A673 (cell line): ENCODE results near the gene ZNF415. TPM values are rescaled to one million over a fixed set of nuclear protein-coding genes. Genes with fewer than 3 reads are reported as not detected.
A peak's percentile ranks its signal among the peaks of the same experiment; 100 is the strongest.
"Not testable (repeated sequence)": the region's sequence is repeated elsewhere in the genome, so short reads cannot be mapped to it uniquely, and the experiment has no call there.

Experiments used
- BruUV-seq: library from RNA; stranded (reverse); fragments of 400-500 nt; replicated peaks from 2 replicates; lab custom pipeline; 2021; lab: Mats Ljungman, UMichigan
- CTCF ChIA-PET: fragments of 300-600 bp; sonication (Branson Sonifier 250); formaldehyde crosslinking; loops from one replicate; lab custom pipeline; 2022; ENCODE audit warnings: antibody characterized with exemption; lab: Charles Lee
- POLR2A ChIA-PET: fragments of 300-600 bp; sonication (Branson Sonifier 250); formaldehyde crosslinking; loops from one replicate; lab custom pipeline; 2022; ENCODE audit warnings: antibody characterized with exemption; ENCODE audit not compliant: low non-redundant PET; lab: Charles Lee
- DNase-seq: peaks from one replicate; pipeline ENCODE4 v3.0.0-alpha.2; 2015; ENCODE audit warnings: low spot score
- H3K27ac ChIP-seq: fragments of 200-600 bp; sonication (generic); 2 replicates; pipeline ENCODE4 v1.5.1; 2016; ENCODE audit warnings: mixed run types, low read depth, mild to moderate bottlenecking, mixed read lengths, antibody characterized with exemption, low read length; ENCODE audit not compliant: poor library complexity, severe bottlenecking
- H3K27me3 ChIP-seq: fragments of 200-600 bp; sonication (generic); replicated peaks from 2 replicates; pipeline ENCODE4 v1.6.1; 2017; ENCODE audit warnings: mixed run types, low read depth, mild to moderate bottlenecking, mixed read lengths, antibody characterized with exemption, low read length; ENCODE audit not compliant: insufficient read depth, poor library complexity
- H3K36me3 ChIP-seq: fragments of 200-600 bp; sonication (generic); 2 replicates; pipeline ENCODE4 v1.6.1; 2016; ENCODE audit warnings: mixed run types, mild to moderate bottlenecking, mixed read lengths, antibody characterized with exemption, low read length; ENCODE audit not compliant: insufficient read depth, poor library complexity, severe bottlenecking
- H3K4me1 ChIP-seq: fragments of 200-600 bp; sonication (generic); 2 replicates; pipeline ENCODE4 v1.6.1; 2017; ENCODE audit warnings: mixed run types, mild to moderate bottlenecking, mixed read lengths, antibody characterized with exemption, low read length; ENCODE audit not compliant: insufficient read depth, poor library complexity, severe bottlenecking
- H3K4me3 ChIP-seq: fragments of 200-600 bp; sonication (generic); 2 replicates; pipeline ENCODE4 v1.5.1; 2016; ENCODE audit warnings: low read depth, mixed run types, mild to moderate bottlenecking, mixed read lengths, low read length; ENCODE audit not compliant: poor library complexity, severe bottlenecking
- H3K9me3 ChIP-seq: fragments of 200-600 bp; sonication (generic); 2 replicates; pipeline ENCODE4 v1.6.1; 2016; ENCODE audit warnings: mixed run types, low read depth, mild to moderate bottlenecking, mixed read lengths, antibody characterized with exemption, low read length; ENCODE audit not compliant: poor library complexity, severe bottlenecking
- EZH2 ChIP-seq: fragments of 200-600 bp; sonication (generic); IDR thresholded peaks from 2 replicates; pipeline ENCODE4 v1.6.1; 2017; ENCODE audit warnings: borderline replicate concordance, low read depth, mild to moderate bottlenecking, mixed read lengths, antibody characterized with exemption, low read length; ENCODE audit not compliant: poor library complexity, severe bottlenecking
- intact Hi-C: fragments of 100-400 bp; cut with micrococcal nuclease; formaldehyde crosslinking; loops from one replicate; pipeline ENCODE4 v1.10.0; 2022; ENCODE audit not compliant: unreplicated experiment
- total RNA-seq: library from RNA; stranded (reverse); gene quantifications from 2 replicates; pipeline ENCODE4 v1.2.3, GENCODE V29; 2021
- TF ChIP-seq, protein P1 (sequence below): fragments of 300-800, 200-600 bp; sonication (generic); conservative IDR thresholded peaks from 2 replicates; pipeline ENCODE4 v1.5.1; 2017; ENCODE audit warnings: low read depth, mild to moderate bottlenecking, antibody characterized with exemption, low read length, moderate library complexity, mixed read lengths

Gene ZNF415
- total RNA-seq, 1 experiment from 2014 or later: 1.7 TPM

DNA sequence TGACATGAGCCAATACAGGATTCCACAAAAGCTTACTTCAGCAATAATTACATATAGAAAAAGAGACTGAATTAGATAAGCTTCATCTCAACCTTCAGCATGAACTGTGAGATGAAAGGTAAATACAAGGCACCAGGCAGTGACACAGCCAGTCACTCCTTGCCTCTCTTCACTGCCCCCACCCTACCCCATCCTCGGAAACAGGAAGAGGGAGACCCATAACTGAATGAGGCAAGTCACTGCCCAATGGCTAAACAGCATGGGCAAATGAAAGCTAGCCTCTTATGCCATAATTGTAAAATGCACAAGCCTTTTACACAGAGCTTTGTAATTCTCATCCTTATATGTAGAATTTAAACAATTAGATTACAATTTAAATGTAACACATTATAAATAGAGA, 31.2 kb downstream of the ZNF415 start:
- intact Hi-C loops: no loop called here
- ChIA-PET CTCF (no interaction called here), POLR2A (no interaction called here)
- peak overlapping the region; percentile 96 for H3K4me3 ChIP-seq
- no peaks in the 10 kb centered on the region for H3K27me3 ChIP-seq
- H3K27ac ChIP-seq: no peak overlapping the region
- no peak for DNase-seq
- TF ChIP-seq, protein P1, sequence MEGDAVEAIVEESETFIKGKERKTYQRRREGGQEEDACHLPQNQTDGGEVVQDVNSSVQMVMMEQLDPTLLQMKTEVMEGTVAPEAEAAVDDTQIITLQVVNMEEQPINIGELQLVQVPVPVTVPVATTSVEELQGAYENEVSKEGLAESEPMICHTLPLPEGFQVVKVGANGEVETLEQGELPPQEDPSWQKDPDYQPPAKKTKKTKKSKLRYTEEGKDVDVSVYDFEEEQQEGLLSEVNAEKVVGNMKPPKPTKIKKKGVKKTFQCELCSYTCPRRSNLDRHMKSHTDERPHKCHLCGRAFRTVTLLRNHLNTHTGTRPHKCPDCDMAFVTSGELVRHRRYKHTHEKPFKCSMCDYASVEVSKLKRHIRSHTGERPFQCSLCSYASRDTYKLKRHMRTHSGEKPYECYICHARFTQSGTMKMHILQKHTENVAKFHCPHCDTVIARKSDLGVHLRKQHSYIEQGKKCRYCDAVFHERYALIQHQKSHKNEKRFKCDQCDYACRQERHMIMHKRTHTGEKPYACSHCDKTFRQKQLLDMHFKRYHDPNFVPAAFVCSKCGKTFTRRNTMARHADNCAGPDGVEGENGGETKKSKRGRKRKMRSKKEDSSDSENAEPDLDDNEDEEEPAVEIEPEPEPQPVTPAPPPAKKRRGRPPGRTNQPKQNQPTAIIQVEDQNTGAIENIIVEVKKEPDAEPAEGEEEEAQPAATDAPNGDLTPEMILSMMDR: no peak
- TF ChIP-seq EZH2: no peak
- BruUV-seq: no TSS peak
- H3K9me3 ChIP-seq: no peaks in the 10 kb centered on the region
- peaks cover 5% of the 10 kb centered on the region for H3K36me3 ChIP-seq
- no peaks in the 10 kb centered on the region for H3K4me1 ChIP-seq

DNA sequence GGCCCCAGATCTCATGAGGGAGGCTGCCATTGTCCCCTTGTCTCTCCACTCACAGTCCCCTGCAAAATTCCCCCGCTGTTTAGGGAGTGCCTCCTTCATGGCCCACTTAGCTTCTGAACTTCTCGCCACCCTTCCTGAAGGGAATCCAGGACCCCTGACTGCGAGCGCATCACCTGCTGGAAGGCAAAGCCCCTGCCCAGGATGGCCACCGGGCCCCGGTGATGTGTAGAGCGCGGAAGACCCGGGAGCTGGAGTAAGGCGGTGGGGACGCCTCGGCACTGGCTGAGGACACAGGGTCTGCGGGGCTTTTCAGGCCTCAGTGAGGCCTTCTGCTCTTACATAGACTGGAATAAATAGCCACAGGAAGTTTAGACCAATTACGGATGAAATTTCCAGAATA, 34.1 kb downstream of the ZNF415 start:
- H3K4me3 ChIP-seq, H3K27ac ChIP-seq, H3K4me1 ChIP-seq, POLR2A ChIA-PET, DNase-seq, H3K9me3 ChIP-seq, H3K27me3 ChIP-seq, CTCF ChIA-PET, BruUV-seq, H3K36me3 ChIP-seq, intact Hi-C loops: not testable (repeated sequence)

DNA sequence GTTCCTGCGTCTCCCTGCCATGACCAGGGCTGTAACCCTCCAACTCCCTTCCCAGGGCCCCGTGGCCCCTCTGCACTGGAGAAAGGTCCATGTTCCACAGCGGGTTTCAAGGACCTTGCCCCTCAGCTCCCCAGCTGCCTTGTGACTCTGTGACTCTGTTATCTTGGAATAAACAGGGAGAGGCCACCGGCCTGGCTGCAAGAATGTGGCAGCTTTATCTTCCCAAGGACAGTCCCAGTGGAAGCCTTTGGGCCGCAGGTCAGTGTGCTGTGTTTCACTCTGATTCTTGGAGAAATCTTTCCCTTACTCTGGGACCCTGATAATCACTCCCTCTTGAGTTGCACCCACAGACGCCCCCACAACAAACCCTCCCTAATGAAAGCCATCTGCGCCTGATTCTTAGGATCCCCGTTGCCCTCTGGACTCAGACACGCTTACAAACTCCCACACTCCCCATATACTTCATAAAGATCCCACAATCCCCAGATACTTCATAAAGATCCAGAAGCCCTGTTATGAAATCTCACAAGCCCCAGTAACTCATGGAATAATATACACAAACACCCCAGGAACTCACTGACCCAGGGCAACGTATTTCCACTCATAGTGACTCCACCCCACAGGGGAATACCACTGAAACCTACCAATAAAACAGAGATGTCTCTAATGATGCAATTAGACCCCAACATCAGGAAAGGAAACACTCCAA, 35.6 kb downstream of the ZNF415 start:
- POLR2A ChIA-PET, CTCF ChIA-PET, H3K27ac ChIP-seq, H3K4me1 ChIP-seq, H3K36me3 ChIP-seq, H3K9me3 ChIP-seq, BruUV-seq, H3K4me3 ChIP-seq, intact Hi-C loops, H3K27me3 ChIP-seq, DNase-seq: not testable (repeated sequence)

DNA sequence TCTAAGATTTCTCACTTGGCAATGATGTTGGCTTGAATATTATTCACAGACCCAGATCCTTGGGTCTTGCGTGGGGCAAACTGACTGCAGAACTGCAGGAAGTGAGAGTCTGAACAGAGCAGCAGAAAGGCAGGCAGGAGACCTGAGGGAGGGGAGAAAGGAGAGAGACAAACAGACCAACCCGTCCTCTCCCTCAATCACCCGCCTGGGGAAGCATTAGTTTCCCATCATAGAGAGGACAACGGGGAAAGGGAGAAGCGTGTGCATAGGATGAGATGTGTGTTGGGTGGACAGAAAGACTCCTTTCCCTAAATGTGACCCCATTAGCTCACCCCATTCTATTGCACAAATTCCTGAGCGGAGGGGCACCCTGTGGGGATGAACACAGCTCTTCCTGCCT, 36.1 kb downstream of the ZNF415 start:
- BruUV-seq, intact Hi-C loops, DNase-seq, H3K27ac ChIP-seq, H3K9me3 ChIP-seq, POLR2A ChIA-PET, H3K27me3 ChIP-seq, H3K4me3 ChIP-seq, CTCF ChIA-PET, H3K4me1 ChIP-seq: not testable (repeated sequence)
- peaks cover 11% of the 10 kb centered on the region for H3K36me3 ChIP-seq
